ENCODE results near the gene SYNPO2. TPM values are rescaled to one million over a fixed set of nuclear protein-coding genes. Genes with fewer than 3 reads are reported as not detected.
A peak's percentile ranks its signal among the peaks of the same experiment; 100 is the strongest.

SYNPO2 gene
- total RNA-seq = 20.9 and 34.0 TPM in 2 replicates

- H3K27me3 ChIP-seq (ENCODE audit: insufficient read depth, low read length) = no peaks in the 10 kb centered on the region
- H3K36me3 ChIP-seq (ENCODE audit: insufficient read depth, low read length) = no peaks in the 10 kb centered on the region
- no peak for TF ChIP-seq CTCF (IDR thresholded peaks at IDR 0.05; ENCODE audit: extremely low read depth, low read depth, low read length)
- DNase-seq (ENCODE audit: insufficient read length, low spot score, missing footprints) = peak; percentile 75
- H3K79me2 ChIP-seq (ENCODE audit: insufficient read depth, low read length) = no peaks in the 10 kb centered on the region
- no peak within 1 kb of the TSS for H3K27ac ChIP-seq (ENCODE audit: low read depth, low read length)
- no peaks in the 10 kb centered on the region for H4K20me1 ChIP-seq (ENCODE audit: insufficient read depth, low read length)
- peak within 1 kb of the TSS; percentile 92 for H2AFZ ChIP-seq (ENCODE audit: low read length)
- peak within 1 kb of the TSS; percentile 96 for H3K4me2 ChIP-seq (ENCODE audit: insufficient read depth, low read length)
- H3K9me3 ChIP-seq (ENCODE audit: low read depth, low read length) = no peaks in the 10 kb centered on the region
- H3K4me3 ChIP-seq (ENCODE audit: insufficient read depth, low read length) = peak within 1 kb of the TSS; percentile 72
- H3K4me1 ChIP-seq (ENCODE audit: insufficient read depth, low read length) = peaks cover 18% of the 10 kb centered on the region
Observed at GRCh38 chr4:118888666-118889311, at the start of gene SYNPO2. TSS of gene SYNPO2 (plus strand) at chr4:118888854. CDS start at chr4:118889037, 183 bp downstream.

GRCh38 chr4:118839221-118839927 lies 49.3 kb upstream of the SYNPO2 start:
- Histone ChIP-seq H3K4me2 (ENCODE audit: insufficient read depth, low read length) (no peak overlapping the region), H3K9me3 (ENCODE audit: low read depth, low read length) (no peaks in the 10 kb centered on the region), H3K4me3 (ENCODE audit: insufficient read depth, low read length) (no peak overlapping the region), H4K20me1 (ENCODE audit: insufficient read depth, low read length) (peaks cover 3% of the 10 kb centered on the region), H3K27me3 (ENCODE audit: insufficient read depth, low read length) (no peaks in the 10 kb centered on the region), H3K36me3 (ENCODE audit: insufficient read depth, low read length) (no peaks in the 10 kb centered on the region), H3K79me2 (ENCODE audit: insufficient read depth, low read length) (peaks cover 15% of the 10 kb centered on the region), H3K27ac (ENCODE audit: low read depth, low read length) (no peak overlapping the region), H2AFZ (ENCODE audit: low read length) (no peak overlapping the region), H3K4me1 (ENCODE audit: insufficient read depth, low read length) (peaks cover 21% of the 10 kb centered on the region)
- TF ChIP-seq CTCF (IDR thresholded peaks at IDR 0.05; ENCODE audit: extremely low read depth, low read depth, low read length) = no peak
- DNase-seq (ENCODE audit: insufficient read length, low spot score, missing footprints) = no peak

- peak overlapping the region; percentile 21 for H3K4me2 ChIP-seq (ENCODE audit: insufficient read depth, low read length)
- peak; percentile 61 for DNase-seq (ENCODE audit: insufficient read length, low spot score, missing footprints)
- no peak for TF ChIP-seq CTCF (IDR thresholded peaks at IDR 0.05; ENCODE audit: extremely low read depth, low read depth, low read length)
Observed at GRCh38 chr4:118842055-118842454, 46.6 kb upstream of the SYNPO2 start.

GRCh38 chr4:118843237-118843636 lies 45.4 kb upstream of the SYNPO2 start:
- Histone ChIP-seq H3K4me3 (ENCODE audit: insufficient read depth, low read length) (no peak overlapping the region), H2AFZ (ENCODE audit: low read length) (no peak overlapping the region), H3K4me2 (ENCODE audit: insufficient read depth, low read length) (no peak overlapping the region), H4K20me1 (ENCODE audit: insufficient read depth, low read length) (no peaks in the 10 kb centered on the region), H3K27ac (ENCODE audit: low read depth, low read length) (no peak overlapping the region), H3K4me1 (ENCODE audit: insufficient read depth, low read length) (peaks cover 15% of the 10 kb centered on the region), H3K9me3 (ENCODE audit: low read depth, low read length) (no peaks in the 10 kb centered on the region), H3K27me3 (ENCODE audit: insufficient read depth, low read length) (no peaks in the 10 kb centered on the region), H3K79me2 (ENCODE audit: insufficient read depth, low read length) (no peaks in the 10 kb centered on the region), H3K36me3 (ENCODE audit: insufficient read depth, low read length) (no peaks in the 10 kb centered on the region)
- DNase-seq (ENCODE audit: insufficient read length, low spot score, missing footprints) = no peak
- no peak for TF ChIP-seq CTCF (IDR thresholded peaks at IDR 0.05; ENCODE audit: extremely low read depth, low read depth, low read length)

More at GRCh38 chr4:118842055-118842454, 46.6 kb upstream of the SYNPO2 start:
- no peaks in the 10 kb centered on the region for H3K27me3 ChIP-seq (ENCODE audit: insufficient read depth, low read length)
- H3K9me3 ChIP-seq (ENCODE audit: low read depth, low read length) = no peaks in the 10 kb centered on the region
- H3K4me1 ChIP-seq (ENCODE audit: insufficient read depth, low read length) = peaks cover 16% of the 10 kb centered on the region
- no peaks in the 10 kb centered on the region for H4K20me1 ChIP-seq (ENCODE audit: insufficient read depth, low read length)
- peak overlapping the region; percentile 62 for H3K27ac ChIP-seq (ENCODE audit: low read depth, low read length)
- H2AFZ ChIP-seq (ENCODE audit: low read length) = no peak overlapping the region
- H3K79me2 ChIP-seq (ENCODE audit: insufficient read depth, low read length) = no peaks in the 10 kb centered on the region
- no peaks in the 10 kb centered on the region for H3K36me3 ChIP-seq (ENCODE audit: insufficient read depth, low read length)
- no peak overlapping the region for H3K4me3 ChIP-seq (ENCODE audit: insufficient read depth, low read length)
